ENCODE measurements around the gene TRPV2. TPM values are rescaled to one million over a fixed set of nuclear protein-coding genes. Genes with fewer than 3 reads are reported as not detected.
"Not testable (repeated sequence)": the region's sequence is repeated elsewhere in the genome, so short reads cannot be mapped to it uniquely, and the experiment has no call there.

Gene TRPV2
- total and polyA plus RNA-seq, 2 donors, result 6.8 to 15.4 TPM

DNA sequence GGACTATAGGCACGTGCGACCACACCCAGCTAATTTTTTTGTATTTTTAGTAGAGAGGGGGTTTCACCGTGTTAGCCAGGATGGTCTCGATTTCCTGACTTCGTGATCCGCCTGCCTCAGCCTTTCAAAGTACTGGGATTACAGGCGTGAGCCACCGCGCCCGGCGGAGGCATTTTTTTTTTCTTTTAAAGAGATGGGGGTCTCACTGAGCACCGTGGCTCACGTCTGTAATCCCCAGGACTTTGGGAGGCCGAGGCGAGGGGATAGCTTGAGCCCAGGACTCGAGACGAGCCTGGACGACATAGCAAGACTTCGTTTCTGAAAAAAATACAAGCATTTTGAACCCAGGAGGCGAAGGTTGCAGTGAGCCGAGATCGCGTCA, 29.3 kb upstream of the TRPV2 start:
- not testable (repeated sequence) for DNase-seq (ENCODE audit: extremely low spot score); H3K36me3 ChIP-seq (ENCODE audit: insufficient read depth); H3K4me3 ChIP-seq (ENCODE audit: low read depth, low read length); H3K4me1 ChIP-seq (ENCODE audit: insufficient read depth); H3K27ac ChIP-seq (ENCODE audit: low read depth)
- 43% methylated on average over 23 of the region's 23 CpGs for WGBS

DNA sequence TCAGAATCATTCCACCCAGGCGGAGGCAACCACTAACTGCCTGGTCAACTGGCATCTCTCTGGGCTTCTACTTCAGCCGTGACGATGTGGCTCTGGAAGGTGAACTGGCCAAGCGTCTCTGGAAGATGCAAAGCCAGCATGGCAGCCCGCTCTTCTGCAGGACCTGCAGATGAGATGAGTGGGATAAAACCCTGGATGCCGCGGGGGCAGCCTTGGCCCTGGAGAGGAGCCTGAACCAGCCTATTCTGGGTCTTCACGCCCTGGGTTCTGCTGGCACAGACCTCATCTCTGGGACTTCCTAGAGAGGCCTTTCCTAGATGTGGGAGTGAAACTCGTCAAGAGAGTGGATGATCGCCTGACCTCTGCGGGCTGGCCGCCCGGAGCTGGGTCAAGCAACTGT, 23.9 kb upstream of the TRPV2 start:
- 95% methylated on average over 13 of the region's 13 CpGs for WGBS
- H3K4me1 ChIP-seq (ENCODE audit: insufficient read depth), result no peaks in the 10 kb centered on the region
- no peak overlapping the region for H3K27ac ChIP-seq (ENCODE audit: low read depth)
- H3K36me3 ChIP-seq (ENCODE audit: insufficient read depth), result no peaks in the 10 kb centered on the region
- no peak overlapping the region for H3K4me3 ChIP-seq (ENCODE audit: low read depth, low read length)
- no peak for DNase-seq (ENCODE audit: extremely low spot score)

DNA sequence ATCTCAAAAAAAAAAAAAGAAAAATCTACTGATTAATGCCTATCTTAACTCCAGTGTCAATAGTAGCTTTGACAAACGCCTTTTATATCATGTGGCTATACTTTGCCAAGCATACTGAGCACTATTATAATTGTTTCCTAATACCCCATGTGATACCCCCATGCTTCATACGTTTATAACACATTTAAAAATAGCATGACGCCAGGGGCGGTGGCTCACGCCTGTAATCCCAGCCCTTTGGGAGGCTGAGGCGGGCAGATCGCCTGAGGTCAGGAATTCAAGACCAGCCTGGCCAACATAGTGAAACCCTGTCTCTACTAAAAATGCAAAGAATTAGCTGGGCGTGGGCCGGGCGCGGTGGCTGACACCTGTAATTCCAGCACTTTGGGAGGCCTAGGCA, 22.9 kb upstream of the TRPV2 start:
- not testable (repeated sequence) for H3K36me3 ChIP-seq (ENCODE audit: insufficient read depth); H3K27ac ChIP-seq (ENCODE audit: low read depth); H3K4me1 ChIP-seq (ENCODE audit: insufficient read depth); H3K4me3 ChIP-seq (ENCODE audit: low read depth, low read length); DNase-seq (ENCODE audit: extremely low spot score)
- WGBS, result 91% methylated on average over 11 of the region's 11 CpGs

DNA sequence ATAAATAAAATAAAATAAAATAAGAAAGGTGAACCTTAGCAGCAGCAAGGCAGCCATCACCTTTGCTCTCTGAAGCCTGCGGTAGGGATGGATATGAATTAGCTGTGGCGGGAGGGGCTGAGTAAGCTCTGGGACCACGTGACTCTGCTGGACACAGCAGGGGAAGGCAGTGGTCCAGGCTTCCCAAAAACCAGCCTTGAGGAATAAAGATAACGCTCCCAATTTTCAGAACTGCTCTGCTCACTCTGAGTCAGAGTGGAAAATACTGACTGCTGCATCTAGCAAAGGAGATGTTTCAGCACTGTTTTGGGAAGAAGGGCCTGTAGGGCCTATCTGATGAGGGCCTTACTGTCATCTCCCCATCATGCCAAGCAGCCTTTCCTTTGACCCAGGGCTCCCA, 19.5 kb upstream of the TRPV2 start:
- DNase-seq (ENCODE audit: extremely low spot score); H3K27ac ChIP-seq (ENCODE audit: low read depth); H3K4me1 ChIP-seq (ENCODE audit: insufficient read depth); H3K36me3 ChIP-seq (ENCODE audit: insufficient read depth); H3K4me3 ChIP-seq (ENCODE audit: low read depth, low read length): not testable (repeated sequence)
- 36% methylated on average over 4 of the region's 4 CpGs for WGBS

DNA sequence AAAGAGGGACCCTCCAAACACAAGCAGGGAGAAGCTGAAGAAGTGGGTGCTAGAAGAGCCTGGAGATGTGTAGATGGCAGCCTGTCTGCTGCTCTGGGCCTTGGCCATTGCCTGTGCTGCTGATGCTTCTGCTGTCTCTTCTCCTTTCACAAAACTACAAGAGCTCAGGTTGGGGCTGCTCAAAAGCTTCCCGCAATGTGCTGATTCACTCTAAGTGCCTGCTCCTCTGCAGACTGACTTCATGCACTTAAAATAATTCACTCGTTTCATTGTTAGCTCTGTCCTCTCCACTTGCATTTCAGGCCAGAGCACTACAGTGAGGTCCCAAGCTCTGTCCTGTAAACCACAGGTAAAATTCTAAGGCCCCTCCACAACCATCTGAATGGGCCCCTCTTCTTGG, 18.7 kb upstream of the TRPV2 start:
- H3K36me3 ChIP-seq (ENCODE audit: insufficient read depth); H3K4me3 ChIP-seq (ENCODE audit: low read depth, low read length); H3K4me1 ChIP-seq (ENCODE audit: insufficient read depth); H3K27ac ChIP-seq (ENCODE audit: low read depth); DNase-seq (ENCODE audit: extremely low spot score): not testable (repeated sequence)
- WGBS, result 55% methylated on average over 2 of the region's 2 CpGs

DNA sequence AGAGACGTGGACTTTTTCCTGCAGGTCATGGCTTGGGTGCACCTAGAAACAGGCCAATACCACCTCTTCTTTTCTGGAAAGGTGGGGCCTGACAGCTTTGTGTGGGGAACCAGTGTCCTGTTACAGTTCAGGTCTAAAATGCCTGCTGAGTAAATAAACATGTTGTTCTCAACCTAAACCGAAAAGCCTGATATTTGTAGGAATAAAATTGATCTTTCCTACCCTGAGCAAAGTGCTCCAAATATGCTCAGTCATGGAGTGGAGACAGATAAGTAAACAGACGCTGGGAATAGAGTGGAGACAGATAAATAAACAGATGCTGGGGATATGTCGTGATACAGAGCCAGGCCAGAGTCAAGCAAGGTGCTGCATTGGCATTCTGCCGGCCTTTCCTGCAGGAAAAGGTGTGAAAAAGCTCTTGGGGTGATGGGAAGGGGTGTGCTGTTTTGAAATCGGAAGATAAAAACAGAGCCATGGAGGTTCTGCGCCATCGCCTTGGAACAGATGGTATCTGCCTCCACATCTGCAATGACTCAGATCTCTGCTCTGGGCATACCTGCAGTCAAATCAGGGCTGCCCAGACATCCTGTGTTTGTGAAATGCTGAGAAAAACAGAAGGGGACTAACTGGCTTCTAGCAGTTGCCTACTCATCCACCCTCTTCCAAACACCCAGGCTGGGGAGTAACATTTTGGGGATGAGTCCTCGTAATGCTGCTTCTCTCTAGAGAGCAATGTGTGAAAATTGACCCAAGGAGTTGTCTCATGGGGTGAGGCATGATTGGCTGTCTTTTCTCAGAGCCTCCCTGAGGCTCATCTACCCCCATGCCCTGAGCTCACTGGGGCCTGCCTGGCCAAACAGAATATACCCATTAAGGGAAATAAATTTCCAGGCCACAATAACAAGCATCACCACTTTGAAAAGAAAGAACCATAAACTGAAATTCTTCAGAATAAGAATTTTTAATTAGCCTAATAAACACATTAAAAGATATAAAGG, 16.8 kb upstream of the TRPV2 start:
- DNase-seq (ENCODE audit: extremely low spot score), result no peak
- no peak overlapping the region for H3K4me3 ChIP-seq (ENCODE audit: low read depth, low read length)
- no peaks in the 10 kb centered on the region for H3K36me3 ChIP-seq (ENCODE audit: insufficient read depth)
- H3K27ac ChIP-seq (ENCODE audit: low read depth), result no peak overlapping the region
- H3K4me1 ChIP-seq (ENCODE audit: insufficient read depth), result no peaks in the 10 kb centered on the region
- 57% methylated on average over 9 of the region's 9 CpGs for WGBS

DNA sequence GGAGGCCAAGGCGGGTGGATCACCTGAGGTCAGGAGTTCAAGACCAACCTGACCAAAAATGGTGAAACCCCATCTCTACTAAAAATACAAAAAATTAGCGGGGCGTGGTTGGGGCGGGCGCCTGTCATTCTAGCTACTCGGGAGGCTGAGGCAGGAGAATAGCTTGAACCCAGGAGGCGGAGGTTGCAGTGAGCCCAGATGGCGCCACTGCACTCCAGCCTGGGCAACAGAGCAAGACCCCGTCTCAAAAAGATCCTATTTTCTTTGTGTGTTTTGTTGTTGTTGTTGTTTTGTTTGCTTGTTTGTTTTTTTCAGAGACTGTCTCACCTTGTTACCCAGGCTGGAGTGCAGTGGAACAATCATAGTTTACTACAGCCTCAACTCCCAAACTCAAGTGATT, 11.5 kb upstream of the TRPV2 start:
- H3K36me3 ChIP-seq (ENCODE audit: insufficient read depth); DNase-seq (ENCODE audit: extremely low spot score); H3K27ac ChIP-seq (ENCODE audit: low read depth); H3K4me1 ChIP-seq (ENCODE audit: insufficient read depth); H3K4me3 ChIP-seq (ENCODE audit: low read depth, low read length): not testable (repeated sequence)
- 97% methylated on average over 9 of the region's 9 CpGs for WGBS

DNA sequence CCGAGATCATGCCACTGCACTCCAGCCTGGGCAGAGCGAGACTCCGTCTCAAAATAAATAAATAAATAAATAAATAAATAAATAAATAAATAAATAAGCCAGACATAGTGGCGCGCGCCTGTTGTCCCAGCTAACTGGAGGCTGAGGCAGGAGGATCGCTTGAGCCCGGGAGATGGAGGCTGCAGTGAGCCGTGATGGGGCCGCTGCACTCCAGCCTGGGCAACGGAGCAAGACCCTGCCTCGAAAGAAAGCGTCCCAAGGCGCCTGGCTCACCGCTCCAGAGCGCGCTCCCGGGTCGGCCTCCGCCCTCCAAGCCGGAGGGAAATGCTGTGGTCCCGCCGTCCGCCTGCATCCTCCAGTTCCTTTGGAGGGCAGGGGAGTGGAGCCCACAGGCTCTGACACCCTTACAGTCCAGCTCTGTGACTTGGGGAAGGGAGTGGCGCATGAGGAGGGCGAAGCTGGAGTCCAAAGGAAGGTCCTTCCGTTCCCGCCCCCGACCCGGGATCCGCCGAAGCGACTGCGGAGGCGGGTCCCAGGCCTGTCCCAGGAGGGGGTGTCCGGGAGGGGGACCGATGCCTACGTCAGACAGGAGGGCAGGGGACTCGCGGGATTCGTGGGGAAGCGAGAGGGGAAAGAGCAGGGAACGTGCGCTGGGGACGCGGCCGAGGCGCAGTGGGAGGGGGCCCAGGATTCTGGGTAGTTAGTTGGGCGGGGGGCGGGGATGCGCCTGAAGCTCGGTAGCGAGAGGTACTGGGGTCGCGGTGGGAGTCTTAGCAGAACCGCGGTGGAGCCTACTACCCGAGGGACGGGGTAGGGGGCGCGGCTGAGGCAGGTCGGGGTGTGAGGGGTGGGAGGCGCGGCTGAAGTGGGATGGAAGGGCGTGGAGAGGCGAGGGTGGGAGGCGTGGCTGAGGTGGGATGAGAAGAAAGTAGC, 8.4 kb upstream of the TRPV2 start:
- DNase-seq (ENCODE audit: extremely low spot score), result peak; percentile 29
- 6% methylated on average over 67 of the region's 67 CpGs for WGBS

DNA sequence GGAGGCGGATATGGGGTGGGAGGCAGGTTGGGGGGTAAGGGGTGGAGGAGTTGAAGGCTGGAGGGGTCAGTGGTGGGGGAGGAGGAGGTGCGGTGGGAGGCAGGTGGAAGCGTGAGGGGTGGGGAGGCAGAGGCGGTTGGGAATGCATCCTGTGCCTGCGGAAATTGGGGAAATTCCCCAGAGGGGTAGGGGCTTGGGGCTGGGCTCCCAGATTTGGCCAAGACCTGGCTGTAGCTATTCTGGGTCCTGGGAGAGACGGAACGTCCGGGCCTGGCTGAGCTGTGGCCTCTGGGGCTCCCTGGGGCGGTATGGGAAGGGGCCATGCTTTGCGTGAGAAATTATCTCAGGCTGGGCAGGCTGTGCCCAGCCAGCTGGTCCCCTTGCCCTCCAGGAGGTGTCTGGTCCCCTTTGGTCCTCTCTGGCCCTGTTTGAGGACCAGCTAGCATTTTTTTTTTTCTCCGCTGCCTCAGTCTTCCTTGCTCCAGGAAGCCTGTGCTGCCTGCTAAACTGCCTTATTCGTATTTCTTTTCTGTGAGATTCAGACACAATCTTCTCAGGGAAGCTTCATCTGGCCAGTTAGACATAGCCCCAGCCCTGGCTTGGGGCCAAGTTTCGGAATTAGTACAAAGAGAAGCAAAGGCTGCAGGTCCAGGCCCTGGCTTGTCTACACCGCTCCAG, 7.3 kb upstream of the TRPV2 start:
- WGBS, result 21% methylated on average over 14 of the region's 14 CpGs
- no peak overlapping the region for H3K4me3 ChIP-seq (ENCODE audit: low read depth, low read length)
- H3K4me1 ChIP-seq (ENCODE audit: insufficient read depth), result no peaks in the 10 kb centered on the region
- DNase-seq (ENCODE audit: extremely low spot score), result peak; percentile 58
- H3K36me3 ChIP-seq (ENCODE audit: insufficient read depth), result no peaks in the 10 kb centered on the region
- H3K27ac ChIP-seq (ENCODE audit: low read depth), result no peak overlapping the region

More for the DNA sequence above, 8.4 kb upstream of the TRPV2 start:
- no peaks in the 10 kb centered on the region for H3K36me3 ChIP-seq (ENCODE audit: insufficient read depth)
- H3K4me1 ChIP-seq (ENCODE audit: insufficient read depth), result no peaks in the 10 kb centered on the region
- peak overlapping the region; percentile 80 for H3K27ac ChIP-seq (ENCODE audit: low read depth)
- peak overlapping the region; percentile 42 for H3K4me3 ChIP-seq (ENCODE audit: low read depth, low read length)

DNA sequence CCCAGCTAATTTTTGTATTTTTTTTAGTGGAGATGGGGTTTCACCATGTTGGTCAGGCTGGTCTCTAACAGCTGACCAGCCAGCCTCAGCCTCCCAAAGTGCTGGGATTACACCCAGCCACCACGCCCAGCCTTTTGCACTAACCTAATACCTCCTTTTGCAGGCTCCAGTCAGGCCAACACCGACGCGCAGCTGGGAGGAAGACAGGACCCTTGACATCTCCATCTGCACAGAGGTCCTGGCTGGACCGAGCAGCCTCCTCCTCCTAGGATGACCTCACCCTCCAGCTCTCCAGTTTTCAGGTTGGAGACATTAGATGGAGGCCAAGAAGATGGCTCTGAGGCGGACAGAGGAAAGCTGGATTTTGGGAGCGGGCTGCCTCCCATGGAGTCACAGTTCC, 2.0 kb downstream of the TRPV2 start:
- no peaks in the 10 kb centered on the region for H3K4me1 ChIP-seq (ENCODE audit: insufficient read depth)
- no peak for DNase-seq (ENCODE audit: extremely low spot score)
- no peak overlapping the region for H3K4me3 ChIP-seq (ENCODE audit: low read depth, low read length)
- no peak overlapping the region for H3K27ac ChIP-seq (ENCODE audit: low read depth)
- H3K36me3 ChIP-seq (ENCODE audit: insufficient read depth), result no peaks in the 10 kb centered on the region
- 94% methylated on average over 7 of the region's 7 CpGs for WGBS

DNA sequence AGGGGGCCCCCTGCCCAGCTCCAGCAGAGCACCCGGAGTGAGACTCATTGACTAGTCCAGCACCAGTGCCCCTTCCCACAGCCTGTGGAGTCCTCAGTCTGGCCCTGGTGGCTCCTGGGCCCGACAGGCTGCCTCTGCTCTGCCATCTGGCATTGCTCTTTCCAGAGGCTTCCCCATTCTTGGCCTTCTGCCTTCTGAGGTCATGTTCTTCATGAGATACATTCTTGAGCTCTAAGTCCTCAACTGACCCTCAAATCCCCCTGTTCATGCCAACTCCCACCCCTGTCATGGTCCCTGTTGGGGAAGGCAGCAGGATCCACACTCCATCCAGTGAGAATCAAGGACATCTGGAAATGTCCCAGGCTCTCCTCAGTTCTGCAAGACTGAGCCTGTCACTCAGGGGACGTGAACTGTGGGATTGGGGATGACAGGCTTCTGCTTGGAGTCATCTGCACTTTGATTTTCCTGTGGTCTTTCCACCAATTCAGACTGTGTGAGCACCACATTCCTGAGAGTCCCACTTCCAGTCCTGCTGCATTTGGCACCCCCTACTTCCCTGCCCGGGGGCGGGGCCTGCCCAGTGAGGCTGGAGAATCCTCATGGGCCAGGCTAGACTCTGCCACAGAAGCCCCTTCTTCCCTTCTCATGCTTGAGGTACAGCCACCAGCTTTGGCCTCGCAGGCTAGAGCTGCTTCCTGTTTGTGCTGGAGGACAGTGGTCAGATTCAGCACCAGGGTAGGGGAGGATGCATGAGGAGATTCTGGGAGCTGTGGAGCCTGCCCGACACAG, 2.7 kb downstream of the TRPV2 start:
- H3K4me1 ChIP-seq (ENCODE audit: insufficient read depth), result no peaks in the 10 kb centered on the region
- WGBS, result 72% methylated on average over 7 of the region's 7 CpGs
- no peaks in the 10 kb centered on the region for H3K36me3 ChIP-seq (ENCODE audit: insufficient read depth)
- DNase-seq (ENCODE audit: extremely low spot score), result no peak
- H3K4me3 ChIP-seq (ENCODE audit: low read depth, low read length), result no peak overlapping the region
- peak overlapping the region; percentile 60 for H3K27ac ChIP-seq (ENCODE audit: low read depth)

DNA sequence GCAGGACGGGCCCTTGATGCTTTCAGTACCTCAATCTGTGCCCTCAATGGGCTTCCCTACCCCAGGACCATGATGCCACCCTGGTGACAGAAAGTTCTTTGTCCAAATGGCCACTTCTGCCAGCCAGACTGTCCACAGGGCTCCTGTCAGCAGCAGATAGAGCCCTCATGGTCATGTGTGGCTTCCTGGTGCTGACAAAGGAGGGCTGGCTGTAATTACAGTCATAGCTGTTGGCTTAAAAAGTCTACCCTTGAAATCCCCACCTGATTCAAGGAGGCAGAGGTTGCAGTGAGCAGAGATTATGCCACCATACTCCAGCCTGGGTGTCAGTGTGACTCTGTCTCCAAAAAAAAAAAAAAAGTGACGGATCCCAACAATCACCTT, 3.3 kb downstream of the TRPV2 start:
- H3K4me3 ChIP-seq (ENCODE audit: low read depth, low read length), result no peak overlapping the region
- DNase-seq (ENCODE audit: extremely low spot score), result no peak
- WGBS, result 74% methylated on average over 2 of the region's 2 CpGs
- no peaks in the 10 kb centered on the region for H3K4me1 ChIP-seq (ENCODE audit: insufficient read depth)
- no peaks in the 10 kb centered on the region for H3K36me3 ChIP-seq (ENCODE audit: insufficient read depth)
- H3K27ac ChIP-seq (ENCODE audit: low read depth), result peak overlapping the region; percentile 60
